Measurements from ENCODE around the gene SLC38A3. TPM values are rescaled to one million over a fixed set of nuclear protein-coding genes. Genes with fewer than 3 reads are reported as not detected.

Gene SLC38A3
- total RNA-seq, 4 donors from 2014 or later = 0.56 to 1.5 (median 0.84) TPM; not detected in 1

- ATAC-seq (ENCODE audit: low FRiP score) (no peak), DNase-seq (ENCODE audit: low spot score) (no peak)
- TF ChIP-seq, protein P1, sequence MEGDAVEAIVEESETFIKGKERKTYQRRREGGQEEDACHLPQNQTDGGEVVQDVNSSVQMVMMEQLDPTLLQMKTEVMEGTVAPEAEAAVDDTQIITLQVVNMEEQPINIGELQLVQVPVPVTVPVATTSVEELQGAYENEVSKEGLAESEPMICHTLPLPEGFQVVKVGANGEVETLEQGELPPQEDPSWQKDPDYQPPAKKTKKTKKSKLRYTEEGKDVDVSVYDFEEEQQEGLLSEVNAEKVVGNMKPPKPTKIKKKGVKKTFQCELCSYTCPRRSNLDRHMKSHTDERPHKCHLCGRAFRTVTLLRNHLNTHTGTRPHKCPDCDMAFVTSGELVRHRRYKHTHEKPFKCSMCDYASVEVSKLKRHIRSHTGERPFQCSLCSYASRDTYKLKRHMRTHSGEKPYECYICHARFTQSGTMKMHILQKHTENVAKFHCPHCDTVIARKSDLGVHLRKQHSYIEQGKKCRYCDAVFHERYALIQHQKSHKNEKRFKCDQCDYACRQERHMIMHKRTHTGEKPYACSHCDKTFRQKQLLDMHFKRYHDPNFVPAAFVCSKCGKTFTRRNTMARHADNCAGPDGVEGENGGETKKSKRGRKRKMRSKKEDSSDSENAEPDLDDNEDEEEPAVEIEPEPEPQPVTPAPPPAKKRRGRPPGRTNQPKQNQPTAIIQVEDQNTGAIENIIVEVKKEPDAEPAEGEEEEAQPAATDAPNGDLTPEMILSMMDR (IDR thresholded peaks at IDR 0.05) = no peak
These were observed 32.1 kb downstream of the SLC38A3 start for GRCh38 chr3:50237133-50237651.

- DNase-seq (ENCODE audit: low spot score) = no peak
- ATAC-seq (ENCODE audit: low FRiP score) = peak; percentile 35
These were observed 32.9 kb downstream of the SLC38A3 start for GRCh38 chr3:50237754-50238548.

GRCh38 chr3:50238549-50239026 lies 33.5 kb downstream of the SLC38A3 start:
- DNase-seq (ENCODE audit: low spot score) = no peak
- no peak for ATAC-seq (ENCODE audit: low FRiP score)
- TF ChIP-seq, protein P1 (IDR thresholded peaks at IDR 0.05) = no peak

More at GRCh38 chr3:50237754-50238548, 32.9 kb downstream of the SLC38A3 start:
- TF ChIP-seq, protein P1 (IDR thresholded peaks at IDR 0.05) = no peak

- no peak for DNase-seq (ENCODE audit: low spot score)
- no peak for ATAC-seq (ENCODE audit: low FRiP score)
- TF ChIP-seq, protein P1 (IDR thresholded peaks at IDR 0.05) = no peak
These were observed 34.6 kb downstream of the SLC38A3 start for GRCh38 chr3:50239649-50240048.

DNA sequence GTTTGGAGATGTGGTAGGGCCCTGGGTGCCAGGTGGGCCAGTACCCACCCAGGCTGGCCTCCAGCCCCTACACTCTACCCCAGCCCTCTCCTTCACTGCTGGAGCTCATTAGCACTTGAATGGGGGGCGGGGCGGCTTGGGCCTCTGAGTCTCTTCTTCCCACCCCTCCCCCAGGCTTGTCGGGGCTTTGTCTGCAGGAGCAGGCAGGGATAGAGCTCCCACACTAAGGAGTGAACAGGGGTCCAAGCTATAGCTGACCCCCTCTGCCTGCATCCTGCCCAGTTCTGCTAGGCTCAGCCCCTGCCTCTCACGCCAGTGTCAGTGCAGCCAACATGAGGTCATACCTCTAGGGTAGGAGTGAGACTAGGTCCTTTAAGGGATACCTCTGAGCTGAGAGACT lies 36.1 kb downstream of the SLC38A3 start:
- DNase-seq (ENCODE audit: low spot score) (no peak), ATAC-seq (ENCODE audit: low FRiP score) (no peak)
- TF ChIP-seq, protein P1 (IDR thresholded peaks at IDR 0.05) = no peak

GRCh38 chr3:50241713-50242380 lies 36.8 kb downstream of the SLC38A3 start:
- TF ChIP-seq, protein P1 (IDR thresholded peaks at IDR 0.05) = no peak
- ATAC-seq (ENCODE audit: low FRiP score) (no peak), DNase-seq (ENCODE audit: low spot score) (no peak)
